Colonic mucosa (tissue), 4 donors: ENCODE measurements around the gene CCDC172. TPM values are rescaled to one million over a fixed set of nuclear protein-coding genes. Genes with fewer than 3 reads are reported as not detected.

Source experiments
- DNase-seq: peaks from one replicate; pipeline ENCODE4 v3.0.0-alpha.2; 2020
- H3K27ac ChIP-seq: fragments of 200-600 bp; one replicate; pipeline ENCODE4 v1.8.0; 2021
- H3K27me3 ChIP-seq: fragments of 200-600 bp; one replicate; pipeline ENCODE4 v1.8.0; 2021
- H3K36me3 ChIP-seq: fragments of 200-600 bp; one replicate; pipeline ENCODE4 v1.8.0; 2021
- H3K4me1 ChIP-seq: fragments of 200-600 bp; one replicate; pipeline ENCODE4 v1.8.0; 2021; ENCODE audit warnings: mild to moderate bottlenecking
- H3K4me3 ChIP-seq: fragments of 200-600 bp; one replicate; pipeline ENCODE4 v1.8.0; 2021
- H3K9ac ChIP-seq, 2 donors: one replicate each; pipeline ENCODE4 v1.7.0; 2013; ENCODE audit warnings: control low read depth in 2 of 2, low read depth in 2 of 2, low read length in 2 of 2
- H3K9me3 ChIP-seq: fragments of 200-600 bp; one replicate; pipeline ENCODE4 v1.8.0; 2021
- intact Hi-C: fragments of 100-400 bp; cut with DNase I; formaldehyde crosslinking; loops from one replicate; pipeline ENCODE4 v1.14.1; 2022
- total RNA-seq, 2 donors: library from RNA; stranded (reverse); fragmentation: NEBNext Ultra II Directional in 1 of 2; extraction: Animal tissue kit (Norgen Biotek cat#: 25700) in 1 of 2; gene quantifications; one replicate each; pipeline ENCODE4 v1.2.1, GENCODE V29; 2021
- TF ChIP-seq, protein P1 (sequence below): fragments of 200-600 bp; IDR thresholded peaks from one replicate; pipeline ENCODE4 v1.8.0; 2022; ENCODE audit warnings: antibody characterized with exemption, mild to moderate bottlenecking
- donor health status: healthy.
- donor health status: DM: no; HTN: no; CAD: no.
- donor health status: DM: no; HTN: no; CAD: no.

The CCDC172 gene
- total RNA-seq, 2 donors from 2014 or later = not detected

DNA sequence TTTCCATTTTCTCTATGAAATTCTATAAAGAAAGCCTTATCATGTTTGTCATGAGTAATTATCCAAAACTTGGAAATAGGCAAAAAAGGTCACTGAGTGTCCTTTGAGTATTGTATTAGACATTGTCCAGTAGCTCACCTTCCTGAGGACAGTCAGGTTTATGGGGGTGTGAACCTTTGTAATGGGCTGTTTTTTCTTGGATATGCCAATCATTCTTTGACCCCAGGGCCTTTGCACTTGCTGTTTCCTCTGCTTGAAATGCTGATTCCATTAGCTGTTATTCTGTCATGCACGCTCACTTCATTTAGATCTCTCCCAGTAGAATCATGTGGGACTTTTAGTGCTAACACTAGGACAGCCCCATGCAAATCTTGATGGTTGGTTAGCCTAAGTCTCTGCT, 4.9 kb downstream of the CCDC172 start:
- no peaks in the 10 kb centered on the region for H3K4me1 ChIP-seq
- H3K9me3 ChIP-seq = no peaks in the 10 kb centered on the region
- no peaks in the 10 kb centered on the region for H3K27me3 ChIP-seq
- no peak overlapping the region for H3K27ac ChIP-seq
- no peak for DNase-seq
- no peaks in the 10 kb centered on the region for H3K36me3 ChIP-seq
- H3K9ac ChIP-seq = no peak overlapping the region
- no peak overlapping the region for H3K4me3 ChIP-seq
- intact Hi-C loops = no loop called here
- TF ChIP-seq, protein P1, sequence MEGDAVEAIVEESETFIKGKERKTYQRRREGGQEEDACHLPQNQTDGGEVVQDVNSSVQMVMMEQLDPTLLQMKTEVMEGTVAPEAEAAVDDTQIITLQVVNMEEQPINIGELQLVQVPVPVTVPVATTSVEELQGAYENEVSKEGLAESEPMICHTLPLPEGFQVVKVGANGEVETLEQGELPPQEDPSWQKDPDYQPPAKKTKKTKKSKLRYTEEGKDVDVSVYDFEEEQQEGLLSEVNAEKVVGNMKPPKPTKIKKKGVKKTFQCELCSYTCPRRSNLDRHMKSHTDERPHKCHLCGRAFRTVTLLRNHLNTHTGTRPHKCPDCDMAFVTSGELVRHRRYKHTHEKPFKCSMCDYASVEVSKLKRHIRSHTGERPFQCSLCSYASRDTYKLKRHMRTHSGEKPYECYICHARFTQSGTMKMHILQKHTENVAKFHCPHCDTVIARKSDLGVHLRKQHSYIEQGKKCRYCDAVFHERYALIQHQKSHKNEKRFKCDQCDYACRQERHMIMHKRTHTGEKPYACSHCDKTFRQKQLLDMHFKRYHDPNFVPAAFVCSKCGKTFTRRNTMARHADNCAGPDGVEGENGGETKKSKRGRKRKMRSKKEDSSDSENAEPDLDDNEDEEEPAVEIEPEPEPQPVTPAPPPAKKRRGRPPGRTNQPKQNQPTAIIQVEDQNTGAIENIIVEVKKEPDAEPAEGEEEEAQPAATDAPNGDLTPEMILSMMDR = no peak

DNA sequence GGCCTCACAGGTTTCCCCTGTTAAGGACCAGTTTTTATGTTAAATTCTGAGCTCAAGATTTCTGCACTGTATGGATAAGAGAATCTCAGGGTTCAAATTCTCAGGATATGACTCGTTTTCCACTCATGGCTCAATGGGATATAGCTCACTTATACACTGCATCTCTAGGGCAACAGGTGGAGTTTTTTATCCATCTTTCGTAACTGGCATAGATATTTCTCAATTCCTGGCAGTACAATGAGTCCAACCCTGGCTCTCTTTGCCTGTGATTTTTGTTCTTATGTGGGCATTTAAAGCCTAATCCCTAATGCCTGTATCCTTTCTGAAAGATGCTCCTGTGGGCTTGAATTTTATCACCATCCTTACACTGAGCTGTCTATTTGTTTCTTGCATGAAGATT, 7.6 kb downstream of the CCDC172 start:
- TF ChIP-seq, protein P1 = no peak
- DNase-seq = no peak
- Histone ChIP-seq H3K9me3 (no peaks in the 10 kb centered on the region), H3K9ac (no peak overlapping the region), H3K36me3 (no peaks in the 10 kb centered on the region), H3K27me3 (no peaks in the 10 kb centered on the region), H3K4me3 (no peak overlapping the region), H3K4me1 (no peaks in the 10 kb centered on the region), H3K27ac (no peak overlapping the region)
- intact Hi-C loops = no loop called here

DNA sequence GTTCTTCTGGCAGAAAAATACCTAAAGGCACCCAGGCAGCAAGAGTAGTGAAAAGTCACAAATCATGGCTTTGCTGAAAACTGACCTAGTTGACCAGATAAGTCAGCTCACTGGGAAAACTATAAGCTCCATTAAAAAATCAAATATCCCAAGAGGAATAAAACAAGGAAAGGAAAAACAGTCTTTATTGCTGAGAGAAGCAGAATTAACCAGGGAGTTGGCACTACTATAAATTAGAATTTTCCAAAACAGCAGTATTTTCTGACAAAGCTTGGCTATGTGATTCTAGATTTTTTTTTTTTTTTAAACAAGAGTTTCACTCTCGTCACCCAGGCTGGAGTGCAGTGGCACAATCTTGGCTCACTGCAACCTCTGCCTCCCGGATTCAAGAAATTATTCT, 12.6 kb downstream of the CCDC172 start:
- no peak overlapping the region for H3K4me3 ChIP-seq
- DNase-seq = no peak
- no peaks in the 10 kb centered on the region for H3K36me3 ChIP-seq
- H3K9me3 ChIP-seq = no peaks in the 10 kb centered on the region
- TF ChIP-seq, protein P1 = no peak
- H3K9ac ChIP-seq = no peak overlapping the region
- H3K27ac ChIP-seq = no peak overlapping the region
- no peaks in the 10 kb centered on the region for H3K4me1 ChIP-seq
- no peaks in the 10 kb centered on the region for H3K27me3 ChIP-seq
- intact Hi-C loops = no loop called here

DNA sequence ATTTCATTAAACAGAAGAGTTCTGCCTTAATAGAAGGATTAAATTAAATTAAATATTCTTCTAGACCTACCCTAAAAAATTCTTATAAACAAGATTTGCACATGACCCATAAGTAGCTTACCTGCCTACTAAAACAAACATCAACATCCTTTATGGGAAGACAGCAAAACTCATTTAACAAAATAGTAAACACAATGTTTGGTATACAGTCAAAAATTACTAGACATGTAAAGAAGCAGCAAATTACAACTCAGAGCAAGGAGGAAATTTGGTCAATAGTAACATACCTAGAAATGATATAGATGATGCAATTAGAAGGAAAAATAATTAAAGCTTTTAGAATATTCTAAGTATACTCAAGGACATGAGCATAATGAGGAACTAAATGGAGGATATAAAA, 27.9 kb downstream of the CCDC172 start:
- H3K27ac ChIP-seq = no peak overlapping the region
- no peaks in the 10 kb centered on the region for H3K36me3 ChIP-seq
- no peaks in the 10 kb centered on the region for H3K4me1 ChIP-seq
- no peaks in the 10 kb centered on the region for H3K9me3 ChIP-seq
- H3K27me3 ChIP-seq = no peaks in the 10 kb centered on the region
- TF ChIP-seq, protein P1 = no peak
- H3K9ac ChIP-seq = no peak overlapping the region
- DNase-seq = no peak
- intact Hi-C loops = no loop called here
- no peak overlapping the region for H3K4me3 ChIP-seq

DNA sequence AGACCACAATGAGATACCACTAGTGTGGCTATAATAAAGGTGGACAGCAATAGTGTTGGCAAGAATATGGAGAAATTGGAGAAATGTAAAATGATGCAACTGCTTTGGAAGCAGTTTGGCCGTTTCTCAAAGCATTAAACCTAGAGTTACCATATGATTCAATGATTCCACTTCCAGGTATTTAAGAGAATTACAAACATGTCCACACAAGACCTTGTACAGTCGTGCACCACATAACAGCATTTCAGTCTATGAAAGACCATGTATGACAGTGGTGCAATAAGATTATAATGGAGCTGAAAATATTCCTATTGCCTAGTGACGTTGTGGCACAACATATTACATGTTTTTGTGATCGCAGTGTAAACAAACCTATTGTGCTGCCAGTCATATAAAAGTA, 29.6 kb downstream of the CCDC172 start:
- H3K9me3 ChIP-seq = no peaks in the 10 kb centered on the region
- no peak overlapping the region for H3K4me3 ChIP-seq
- H3K36me3 ChIP-seq = no peaks in the 10 kb centered on the region
- H3K27ac ChIP-seq = no peak overlapping the region
- no peak for DNase-seq
- no peaks in the 10 kb centered on the region for H3K4me1 ChIP-seq
- TF ChIP-seq, protein P1 = no peak
- intact Hi-C loops = no loop called here
- H3K27me3 ChIP-seq = no peaks in the 10 kb centered on the region
- H3K9ac ChIP-seq = no peak overlapping the region

DNA sequence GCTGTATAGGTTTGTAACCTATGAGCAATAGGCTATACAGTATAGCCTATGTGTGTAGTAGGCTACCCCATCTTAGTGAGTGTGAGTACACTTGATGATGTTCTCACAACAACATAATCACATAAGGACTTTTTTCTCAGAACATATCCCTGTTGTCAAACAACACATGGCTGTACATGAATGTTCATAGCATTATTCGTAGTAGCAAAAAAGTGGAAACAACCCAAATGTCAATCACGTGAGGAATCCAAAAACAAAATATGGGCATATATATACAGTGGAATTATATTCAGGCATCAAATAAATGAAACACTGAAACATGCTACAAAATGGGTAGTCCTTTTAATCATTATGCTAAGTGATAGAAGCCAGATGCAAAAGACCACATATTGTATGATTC, 31.1 kb downstream of the CCDC172 start:
- Histone ChIP-seq H3K36me3 (no peaks in the 10 kb centered on the region), H3K4me3 (no peak overlapping the region), H3K9me3 (no peaks in the 10 kb centered on the region), H3K9ac (no peak overlapping the region), H3K27me3 (no peaks in the 10 kb centered on the region), H3K4me1 (no peaks in the 10 kb centered on the region), H3K27ac (no peak overlapping the region)
- DNase-seq = no peak
- intact Hi-C loops = no loop called here
- TF ChIP-seq, protein P1 = no peak
